ENCODE measurements around the gene TUB. TPM values are rescaled to one million over a fixed set of nuclear protein-coding genes. Genes with fewer than 3 reads are reported as not detected.
A peak's percentile ranks its signal among the peaks of the same experiment; 100 is the strongest.

TUB gene
- total RNA-seq, 4 donors from 2014 or later, result 1.9 to 8.5 (median 3.0) TPM

- DNase-seq (ENCODE audit: low spot score in 2 of 2), result no peak
- WGBS, result 69% methylated on average over 8 of the region's 8 CpGs
- Histone ChIP-seq H3K27ac (no peak overlapping the region), H3K9me3 (peaks cover 8% of the 10 kb centered on the region), H3K36me3 (peaks cover 28% of the 10 kb centered on the region), H3K4me3 (no peak overlapping the region), H3K27me3 (no peaks in the 10 kb centered on the region), H3K4me1 (no peaks in the 10 kb centered on the region)
- TF ChIP-seq POLR2A (IDR thresholded peaks at IDR 0.05), result no peak
- no peak for TF ChIP-seq EP300 (IDR thresholded peaks at IDR 0.05)
- TF ChIP-seq POLR2AphosphoS5 (IDR thresholded peaks at IDR 0.05), result no peak
- TF ChIP-seq CTCF (IDR thresholded peaks at IDR 0.05), result no peak
Measured at GRCh38 chr11:8111636-8112035, 30.6 kb downstream of the TUB start.

DNA sequence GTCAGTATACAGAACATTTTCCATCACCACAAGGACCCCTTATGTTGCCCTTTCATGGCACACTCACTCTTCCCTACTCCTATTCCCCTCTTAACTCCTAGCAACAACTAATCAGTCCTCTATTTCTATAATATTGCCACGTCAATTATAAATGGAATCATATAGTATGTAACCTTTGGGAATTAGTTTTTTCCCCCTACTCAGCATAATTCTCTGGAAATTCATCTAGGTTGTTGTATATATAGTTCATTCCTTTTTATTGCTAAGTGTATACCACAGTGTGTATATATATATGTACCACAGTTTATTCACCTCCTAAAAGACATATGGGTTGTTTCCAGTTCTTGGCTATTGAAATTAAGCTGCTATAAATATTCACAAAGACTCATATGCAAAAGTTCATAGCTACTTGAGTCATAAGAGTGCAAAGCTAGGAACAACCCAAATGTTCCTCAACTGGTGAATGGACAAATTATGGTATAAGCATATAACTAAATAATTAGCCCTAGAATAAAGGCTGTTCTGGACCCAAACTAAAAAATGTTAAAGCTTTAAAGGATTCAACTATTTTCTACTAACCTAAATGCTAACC is 41.3 kb downstream of the TUB start:
- TF ChIP-seq POLR2AphosphoS5 (IDR thresholded peaks at IDR 0.05) (no peak), EP300 (IDR thresholded peaks at IDR 0.05) (no peak), CTCF (IDR thresholded peaks at IDR 0.05) (no peak), POLR2A (IDR thresholded peaks at IDR 0.05) (no peak)
- H3K27me3 ChIP-seq, result no peaks in the 10 kb centered on the region
- 74% methylated on average over 1 of the region's 1 CpG for WGBS
- H3K4me3 ChIP-seq, result no peak overlapping the region
- DNase-seq (ENCODE audit: low spot score in 2 of 2), result no peak
- H3K36me3 ChIP-seq, result no peaks in the 10 kb centered on the region
- no peaks in the 10 kb centered on the region for H3K4me1 ChIP-seq
- H3K27ac ChIP-seq, result no peak overlapping the region
- no peaks in the 10 kb centered on the region for H3K9me3 ChIP-seq

- H3K9me3 ChIP-seq, result no peaks in the 10 kb centered on the region
- no peak overlapping the region for H3K4me3 ChIP-seq
- no peak overlapping the region for H3K27ac ChIP-seq
- no peak for DNase-seq (ENCODE audit: low spot score in 2 of 2)
- TF ChIP-seq POLR2AphosphoS5 (IDR thresholded peaks at IDR 0.05), result no peak
- TF ChIP-seq CTCF (IDR thresholded peaks at IDR 0.05), result no peak
- no peak for TF ChIP-seq POLR2A (IDR thresholded peaks at IDR 0.05)
- TF ChIP-seq EP300 (IDR thresholded peaks at IDR 0.05), result no peak
- H3K27me3 ChIP-seq, result no peaks in the 10 kb centered on the region
- no peaks in the 10 kb centered on the region for H3K36me3 ChIP-seq
- 78% methylated on average over 8 of the region's 8 CpGs for WGBS
- H3K4me1 ChIP-seq, result no peaks in the 10 kb centered on the region
Measured at GRCh38 chr11:8126649-8127289, 45.8 kb downstream of the TUB start.

GRCh38 chr11:8127447-8127846 is 46.4 kb downstream of the TUB start:
- Histone ChIP-seq H3K36me3 (no peaks in the 10 kb centered on the region), H3K4me1 (no peaks in the 10 kb centered on the region), H3K27ac (no peak overlapping the region), H3K9me3 (no peaks in the 10 kb centered on the region), H3K27me3 (no peaks in the 10 kb centered on the region), H3K4me3 (no peak overlapping the region)
- 68% methylated on average over 2 of the region's 2 CpGs for WGBS
- TF ChIP-seq CTCF (IDR thresholded peaks at IDR 0.05), result no peak
- TF ChIP-seq POLR2AphosphoS5 (IDR thresholded peaks at IDR 0.05), result no peak
- no peak for TF ChIP-seq EP300 (IDR thresholded peaks at IDR 0.05)
- no peak for TF ChIP-seq POLR2A (IDR thresholded peaks at IDR 0.05)
- no peak for DNase-seq (ENCODE audit: low spot score in 2 of 2)

DNA sequence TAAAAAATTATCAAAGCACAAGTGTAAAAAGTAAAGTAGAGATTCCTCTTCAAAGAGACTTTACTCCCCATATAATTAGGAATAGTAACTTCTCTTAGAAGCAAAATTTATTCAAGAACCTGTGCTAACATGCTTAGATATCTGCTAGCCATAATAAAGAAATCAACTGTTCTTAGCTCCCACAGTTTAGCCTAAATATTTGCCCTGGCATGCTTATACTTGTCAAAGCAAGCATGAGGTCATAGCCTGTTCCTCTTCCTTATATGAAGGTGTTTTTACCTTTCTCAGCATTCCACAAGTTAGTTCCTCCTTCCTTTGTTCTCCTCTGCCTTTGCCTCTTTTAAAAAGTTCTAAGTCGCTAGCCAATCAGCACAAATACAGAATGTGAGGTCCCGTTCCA is 57.5 kb downstream of the TUB start:
- DNase-seq (ENCODE audit: low spot score in 2 of 2), result no peak
- 73% methylated on average over 2 of the region's 2 CpGs for WGBS
- H3K27ac ChIP-seq, result peak overlapping the region; percentile 54
- H3K36me3 ChIP-seq, result no peaks in the 10 kb centered on the region
- peaks cover 13% of the 10 kb centered on the region for H3K4me1 ChIP-seq
- H3K9me3 ChIP-seq, result no peaks in the 10 kb centered on the region
- TF ChIP-seq EP300 (IDR thresholded peaks at IDR 0.05), result no peak
- TF ChIP-seq POLR2AphosphoS5 (IDR thresholded peaks at IDR 0.05), result no peak
- TF ChIP-seq CTCF (IDR thresholded peaks at IDR 0.05), result no peak
- TF ChIP-seq POLR2A (IDR thresholded peaks at IDR 0.05), result no peak
- no peaks in the 10 kb centered on the region for H3K27me3 ChIP-seq
- H3K4me3 ChIP-seq, result no peak overlapping the region

All from suprapubic skin (tissue), 4 donors.